Erythroblast (primary cell): ENCODE data around the gene MPZL3.

Source experiments
- DNase-seq, 2 experiments: peaks; one replicate each; lab custom pipeline; 2025; lab: John Stamatoyannopoulos, UW
- GATA1 ChIP-seq: IDR thresholded peaks from 2 replicates; pipeline ENCODE4 v1.6.1; 2011; ENCODE audit warnings: low read depth, mild to moderate bottlenecking, control low read depth, low read length, moderate library complexity
- POLR2A ChIP-seq: IDR thresholded peaks from 2 replicates; pipeline ENCODE4 v1.6.1; 2011; ENCODE audit warnings: mild to moderate bottlenecking, low read length

Gene MPZL3

GRCh38 chr11:118252688-118253087 lies 523 bp upstream of the MPZL3 start:
- TF ChIP-seq POLR2A: no peak
- TF ChIP-seq GATA1: no peak
- DNase-seq: no peak

- TF ChIP-seq GATA1: no peak
- no peak for TF ChIP-seq POLR2A
- DNase-seq: no peak
Measured at GRCh38 chr11:118247041-118247440, 5.1 kb downstream of the MPZL3 start.

GRCh38 chr11:118245936-118246562 lies 6.1 kb downstream of the MPZL3 start:
- TF ChIP-seq POLR2A (no peak), GATA1 (no peak)
- no peak for DNase-seq

- no peak for TF ChIP-seq POLR2A
- TF ChIP-seq GATA1: no peak
- DNase-seq: no peak
Measured at GRCh38 chr11:118243993-118244762, 8.0 kb downstream of the MPZL3 start.

- TF ChIP-seq POLR2A (no peak), GATA1 (no peak)
Measured at GRCh38 chr11:118243161-118243560, 9.0 kb downstream of the MPZL3 start.

GRCh38 chr11:118241764-118242098 lies 10.4 kb downstream of the MPZL3 start:
- TF ChIP-seq POLR2A (no peak), GATA1 (no peak)
- no peak for DNase-seq

More at GRCh38 chr11:118243161-118243560, 9.0 kb downstream of the MPZL3 start:
- DNase-seq: no peak

GRCh38 chr11:118240999-118241763 lies 11.0 kb downstream of the MPZL3 start:
- DNase-seq: peak; percentile 34 to 47
- TF ChIP-seq POLR2A (no peak), GATA1 (no peak)

- TF ChIP-seq POLR2A (no peak), GATA1 (no peak)
- DNase-seq: no peak
Measured at GRCh38 chr11:118239509-118240205, 12.5 kb downstream of the MPZL3 start.

- no peak for DNase-seq
- no peak for TF ChIP-seq GATA1
- TF ChIP-seq POLR2A: no peak
Measured at GRCh38 chr11:118238929-118239328, 13.2 kb downstream of the MPZL3 start.

GRCh38 chr11:118238421-118238820 lies 13.7 kb downstream of the MPZL3 start:
- no peak for DNase-seq
- no peak for TF ChIP-seq GATA1
- no peak for TF ChIP-seq POLR2A

- TF ChIP-seq POLR2A (no peak), GATA1 (no peak)
- DNase-seq: no peak
Measured at GRCh38 chr11:118236170-118236569, 16.0 kb downstream of the MPZL3 start.

- no peak for DNase-seq
- TF ChIP-seq GATA1 (no peak), POLR2A (no peak)
Measured at GRCh38 chr11:118234833-118235232, 17.3 kb downstream of the MPZL3 start.

- TF ChIP-seq POLR2A: no peak
- no peak for DNase-seq
Measured at GRCh38 chr11:118233850-118234249, 18.3 kb downstream of the MPZL3 start.
